Renal pelvis (tissue), 12 donors: Measurements from ENCODE around the gene CDCA8. TPM values are rescaled to one million over a fixed set of nuclear protein-coding genes. Genes with fewer than 3 reads are reported as not detected.
A peak's percentile ranks its signal among the peaks of the same experiment; 100 is the strongest.

Experiments used
- DNase-seq: peaks from one replicate; pipeline ENCODE4 v3.0.0-alpha.2; 2013
- long read RNA-seq, 16 experiments: transcript quantifications; one replicate each; lab custom pipeline, GENCODE V29; 2026
- polyA plus RNA-seq, 3 donors: library from polyadenylated mRNA; unstranded; fragments of 120-200 nt; gene quantifications; one replicate each; pipeline ENCODE4 v1.2.1, GENCODE V29; 2013; ENCODE audit not compliant: insufficient read length in 3 of 3

The CDCA8 gene
- 10 to 100 TPM; 16.0 to 21.4 (median 19.2) TPM for polyA plus RNA-seq
- long read RNA-seq, donor 1, partial matches to known transcripts = 0 of 4 reads
- long read RNA-seq, donor 1, other reads (novel, unspliced or antisense) = 0 of 4 reads
- long read RNA-seq, donor 2, transcript CDCA8-201 (11 exons, 2,303 nt) = minor isoform, 5 of 13 reads
- long read RNA-seq, donor 2, transcript CDCA8-202 (10 exons, 2,469 nt) = major isoform, 8 of 13 reads
- long read RNA-seq, donor 2, partial matches to known transcripts = 0 of 13 reads
- long read RNA-seq, donor 2, other reads (novel, unspliced or antisense) = 0 of 13 reads
- long read RNA-seq, donor 3, partial matches to known transcripts = 0 of 3 reads
- long read RNA-seq, donor 3, other reads (novel, unspliced or antisense) = 0 of 3 reads
- long read RNA-seq, donor 4, transcript CDCA8-202 (10 exons, 2,469 nt) = major isoform, 8 of 8 reads
- long read RNA-seq, donor 4, partial matches to known transcripts = 0 of 8 reads
- long read RNA-seq, donor 4, other reads (novel, unspliced or antisense) = 0 of 8 reads
- long read RNA-seq, donor 5, partial matches to known transcripts = 0 of 2 reads
- long read RNA-seq, donor 5, other reads (novel, unspliced or antisense) = 0 of 2 reads
- long read RNA-seq, donor 6, transcript CDCA8-202 (10 exons, 2,469 nt) = major isoform, 5 of 11 reads
- long read RNA-seq, donor 6, partial matches to known transcripts = 6 of 11 reads
- long read RNA-seq, donor 6, other reads (novel, unspliced or antisense) = 0 of 11 reads
- long read RNA-seq, donor 7, transcript CDCA8-202 (10 exons, 2,469 nt) = major isoform, 8 of 8 reads
- long read RNA-seq, donor 7, partial matches to known transcripts = 0 of 8 reads
- long read RNA-seq, donor 7, other reads (novel, unspliced or antisense) = 0 of 8 reads
- long read RNA-seq, donor 8, partial matches to known transcripts = 0 of 3 reads
- long read RNA-seq, donor 8, other reads (novel, unspliced or antisense) = 0 of 3 reads
- long read RNA-seq, donor 9, transcript CDCA8-202 (10 exons, 2,469 nt) = major isoform, 5 of 7 reads
- long read RNA-seq, donor 9, partial matches to known transcripts = 0 of 7 reads
- long read RNA-seq, donor 9, other reads (novel, unspliced or antisense) = 0 of 7 reads
- long read RNA-seq, donor 10, partial matches to known transcripts = 0 of 4 reads
- long read RNA-seq, donor 10, other reads (novel, unspliced or antisense) = 0 of 4 reads
- long read RNA-seq, donor 11, partial matches to known transcripts = 0 of 2 reads
- long read RNA-seq, donor 11, other reads (novel, unspliced or antisense) = 0 of 2 reads
- long read RNA-seq, donor 12, transcript CDCA8-202 (10 exons, 2,469 nt) = major isoform, 5 of 7 reads
- long read RNA-seq, donor 12, partial matches to known transcripts = 0 of 7 reads
- long read RNA-seq, donor 12, other reads (novel, unspliced or antisense) = 0 of 7 reads
- long read RNA-seq, donor 13, transcript CDCA8-202 (10 exons, 2,469 nt) = major isoform, 6 of 7 reads
- long read RNA-seq, donor 13, partial matches to known transcripts = 0 of 7 reads
- long read RNA-seq, donor 13, other reads (novel, unspliced or antisense) = 0 of 7 reads
- long read RNA-seq, donor 14 = 0 reads
- long read RNA-seq, donor 15, partial matches to known transcripts = 0 of 6 reads
- long read RNA-seq, donor 15, other reads (novel, unspliced or antisense) = 0 of 6 reads
- long read RNA-seq, donor 16, transcript CDCA8-202 (10 exons, 2,469 nt) = major isoform, 7 of 19 reads
- long read RNA-seq, donor 16, partial matches to known transcripts = 10 of 19 reads
- long read RNA-seq, donor 16, other reads (novel, unspliced or antisense) = 0 of 19 reads

GRCh38 chr1:37692078-37692833, at the start of gene CDCA8:
TSS of gene CDCA8 (plus strand) at chr1:37692516. CDS start at chr1:37692691, 175 bp downstream.
- DNase-seq = peak; percentile 98

DNA sequence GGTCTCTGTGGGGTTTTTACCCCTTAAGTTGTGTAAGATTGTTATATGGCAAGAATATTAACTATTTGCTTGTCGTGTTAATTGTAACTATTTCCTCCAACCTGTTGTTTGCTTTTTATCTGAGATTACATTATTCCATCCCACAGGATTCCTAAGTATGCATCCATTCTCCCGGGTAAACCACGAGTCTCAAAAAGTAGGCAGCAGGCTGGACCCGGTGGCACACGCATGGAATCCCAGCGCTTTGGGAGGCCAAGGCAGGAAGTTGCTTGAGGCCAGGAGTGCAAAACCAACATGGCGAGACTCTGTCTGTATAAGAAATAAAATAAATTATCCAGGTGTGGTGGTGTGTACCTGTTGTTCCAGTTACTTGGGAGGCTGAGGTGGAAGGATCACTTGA, 45.0 kb upstream of the CDCA8 start:
- no peak for DNase-seq

DNA sequence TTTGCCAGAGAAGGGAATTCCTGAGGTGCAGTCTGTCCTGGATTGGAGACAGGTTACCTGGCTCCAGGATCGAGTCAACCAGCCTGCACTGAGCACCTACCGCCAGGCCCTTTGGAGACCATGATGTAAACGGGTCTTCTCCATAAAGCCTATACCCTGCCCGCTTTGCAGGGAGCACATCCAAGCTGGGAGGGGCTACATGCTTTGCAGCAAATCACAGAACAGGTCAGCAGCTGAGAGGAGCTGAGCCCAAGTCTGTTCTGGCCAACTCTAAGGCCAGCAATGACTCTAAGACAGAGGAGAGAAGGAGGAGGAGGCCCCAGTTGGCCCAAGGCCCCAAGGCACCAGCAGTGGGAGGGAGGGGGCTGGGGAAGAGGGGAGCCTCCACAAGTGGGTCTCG, 42.1 kb upstream of the CDCA8 start:
- DNase-seq = no peak

DNA sequence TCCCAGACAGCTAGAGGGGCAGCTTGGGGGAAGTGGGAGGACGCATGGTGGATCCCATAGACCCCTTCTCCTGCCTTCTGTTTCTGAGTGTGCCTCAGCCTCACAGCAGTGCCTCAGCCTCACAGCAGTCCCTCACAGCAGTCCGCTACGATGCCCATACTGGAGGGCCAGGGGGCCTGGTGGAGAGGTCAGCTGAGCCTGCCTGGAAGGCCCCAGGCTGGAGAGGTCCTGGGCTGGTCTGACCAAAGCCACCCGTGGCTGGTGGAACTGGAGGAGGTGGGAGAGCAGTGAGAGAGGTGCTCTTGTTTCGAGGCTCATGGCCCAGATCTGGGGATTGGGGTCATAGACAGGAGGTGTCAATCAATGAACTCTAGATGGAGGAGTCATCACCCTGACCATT, 41.6 kb upstream of the CDCA8 start:
- no peak for DNase-seq

DNA sequence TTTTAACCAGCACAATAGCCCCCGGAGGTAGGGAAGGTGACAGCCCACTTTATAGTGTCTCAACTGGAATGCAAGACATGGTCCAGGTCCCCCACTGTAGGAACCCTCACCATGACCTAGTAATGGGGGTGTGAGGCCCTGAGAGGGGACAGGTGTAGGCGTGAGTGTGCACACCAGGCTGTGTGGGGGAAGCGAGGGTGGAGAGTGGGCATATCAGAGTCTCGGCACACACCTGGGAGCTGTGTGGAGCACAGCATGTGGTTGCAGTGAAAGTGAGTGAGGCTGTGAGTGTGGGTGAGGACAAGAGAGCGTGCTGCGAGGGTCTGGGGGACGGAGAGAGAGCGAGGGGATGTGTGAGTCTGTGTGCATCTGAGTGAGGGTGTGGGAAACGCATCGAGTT, 40.5 kb upstream of the CDCA8 start:
- no peak for DNase-seq

- DNase-seq = no peak
These were observed 39.3 kb upstream of the CDCA8 start for GRCh38 chr1:37652976-37653375.

DNA sequence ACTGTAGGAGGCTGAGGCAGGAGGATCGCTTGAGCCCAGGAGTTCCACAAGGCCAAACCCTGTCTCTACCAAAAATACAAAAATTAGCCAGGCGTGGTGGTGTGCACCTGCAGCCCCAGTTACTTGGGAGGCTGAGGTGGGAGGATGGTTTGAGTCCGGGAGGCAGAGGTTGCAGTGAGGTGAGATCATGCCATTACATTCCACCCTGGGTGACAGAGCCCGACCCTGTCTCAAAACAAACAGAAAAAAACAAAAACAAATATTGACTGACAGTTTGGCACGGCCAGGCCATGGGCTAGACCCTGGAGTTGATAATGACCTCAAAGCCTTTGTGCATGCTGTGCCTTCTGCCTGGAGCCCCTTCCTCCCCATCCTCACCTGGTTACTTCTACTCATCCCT, 38.4 kb upstream of the CDCA8 start:
- no peak for DNase-seq

GRCh38 chr1:37655274-37655673, 37.0 kb upstream of the CDCA8 start:
- DNase-seq = no peak

DNA sequence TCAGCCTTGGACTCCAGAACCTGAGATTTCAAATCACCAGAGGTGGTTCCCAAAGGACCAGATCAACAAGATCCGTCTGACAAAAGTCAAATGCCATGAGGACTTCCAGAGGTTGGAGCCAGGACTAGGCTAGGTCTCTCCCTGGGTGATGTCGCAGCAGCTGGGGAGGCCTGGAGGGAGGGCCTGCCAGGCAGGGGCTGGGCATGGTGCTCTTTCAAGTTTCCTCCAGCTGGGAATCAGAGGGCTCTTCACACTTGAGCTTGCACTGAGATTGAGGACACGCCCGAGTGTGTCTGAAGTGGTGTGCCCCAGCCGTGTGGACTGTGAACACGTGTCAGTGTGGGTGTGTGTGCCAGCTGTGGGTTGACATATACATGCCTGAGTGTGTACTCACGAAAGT, 36.3 kb upstream of the CDCA8 start:
- no peak for DNase-seq

- DNase-seq = no peak
These were observed 35.4 kb upstream of the CDCA8 start for GRCh38 chr1:37656881-37657280.

GRCh38 chr1:37657620-37658412, 34.5 kb upstream of the CDCA8 start:
- DNase-seq = no peak

DNA sequence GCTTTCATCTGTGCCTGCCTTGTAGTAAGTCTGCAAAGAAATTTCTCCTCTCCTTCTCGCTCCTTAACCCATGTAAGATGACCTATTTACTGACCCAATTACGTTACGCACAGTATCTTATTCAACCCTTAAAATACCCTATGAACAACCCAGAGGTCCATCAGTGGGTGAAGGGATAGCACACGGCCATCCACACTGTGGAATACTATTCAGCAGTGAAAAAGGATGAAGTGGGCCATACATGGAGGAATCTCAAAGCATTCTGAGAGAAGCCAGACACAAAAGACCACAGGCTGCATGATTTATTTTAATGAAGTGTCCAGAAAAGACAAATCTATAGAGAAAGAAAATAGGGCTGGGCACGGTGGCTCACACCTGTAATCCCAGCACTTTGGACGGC, 33.8 kb upstream of the CDCA8 start:
- DNase-seq = no peak

DNA sequence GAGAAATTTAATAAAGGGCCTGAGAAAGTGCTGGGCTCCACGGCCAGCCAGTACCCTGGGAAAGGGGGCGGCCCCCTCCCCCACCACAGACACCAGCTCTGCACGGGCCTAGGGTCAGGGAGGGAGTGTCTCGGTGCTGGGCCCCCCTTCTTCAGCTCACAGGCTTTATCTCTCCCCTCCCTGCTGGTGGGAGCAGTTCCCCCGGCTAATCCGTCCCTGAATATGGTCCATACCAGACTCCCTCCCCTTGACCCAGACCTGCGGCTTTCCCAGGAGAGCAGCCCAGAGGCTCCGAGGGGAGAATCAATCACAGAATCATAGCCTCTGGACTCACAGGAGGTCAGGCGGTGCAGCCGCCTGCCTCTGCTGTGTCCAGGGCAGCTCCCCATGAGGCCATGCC, 31.7 kb upstream of the CDCA8 start:
- DNase-seq = no peak

GRCh38 chr1:37661401-37661800, 30.9 kb upstream of the CDCA8 start:
- DNase-seq = no peak

DNA sequence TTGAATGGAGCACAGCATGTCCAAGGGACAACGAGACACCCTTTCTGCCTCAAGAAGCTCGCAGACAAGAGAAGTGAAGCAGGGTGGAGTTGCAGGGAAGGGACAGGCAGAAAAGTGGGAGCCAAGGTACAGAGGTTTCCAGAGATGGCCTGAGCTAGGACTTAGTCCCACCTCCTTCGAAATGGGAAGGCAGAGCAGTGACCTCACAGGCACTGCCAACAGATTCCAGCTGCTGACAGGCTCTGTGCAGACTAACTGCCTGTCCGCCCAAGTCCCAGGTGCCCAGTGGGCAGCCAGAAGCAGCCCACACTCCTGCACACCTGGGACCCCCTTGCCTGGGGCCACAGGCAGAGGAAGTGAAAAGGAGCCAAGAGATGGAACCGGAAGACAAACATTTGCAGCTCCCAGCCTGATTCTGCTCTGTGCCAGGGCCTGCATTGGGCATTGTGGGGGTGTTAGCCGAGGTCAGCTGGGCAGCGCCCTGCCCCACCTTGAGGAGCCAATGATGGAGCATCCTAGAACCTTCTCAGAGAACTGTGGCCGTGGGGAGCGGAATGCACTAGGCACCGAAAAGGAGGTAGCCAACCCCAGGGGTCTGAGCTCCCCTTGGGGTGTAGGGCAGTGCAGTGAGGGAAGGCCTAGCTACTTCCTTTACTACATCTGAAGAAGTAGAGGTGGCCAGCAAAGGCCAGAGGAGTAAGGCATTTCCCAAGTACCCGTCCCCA, 30.1 kb upstream of the CDCA8 start:
- no peak for DNase-seq

GRCh38 chr1:37663426-37664000, 28.8 kb upstream of the CDCA8 start:
- DNase-seq = no peak

GRCh38 chr1:37666241-37666867, 26.0 kb upstream of the CDCA8 start:
- no peak for DNase-seq
